ENCODE measurements around the gene MAZ.

DNA sequence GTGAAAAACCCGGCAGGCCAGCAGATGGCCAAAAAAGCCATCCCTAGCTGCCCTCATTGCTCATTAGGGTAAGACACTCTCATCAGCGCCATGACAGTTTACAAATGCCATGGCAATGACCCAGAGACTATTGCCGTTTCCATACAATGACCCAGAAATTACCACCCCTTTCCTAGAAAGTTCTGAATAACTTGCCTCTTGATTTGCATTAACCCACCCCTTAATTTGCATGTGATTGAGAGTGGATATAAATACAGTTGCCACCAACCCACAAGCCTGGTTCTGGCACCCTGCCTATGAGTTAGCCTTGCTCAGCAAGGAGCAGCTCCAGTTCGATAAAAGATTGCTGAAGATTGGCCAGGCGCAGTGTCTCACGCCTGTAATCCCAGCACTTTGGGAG, 44.4 kb upstream of the MAZ start:
- TF ChIP-seq EZH2 (IDR thresholded peaks at IDR 0.05; ENCODE audit: insufficient read depth, poor library complexity, severe bottlenecking) (no peak), EZH2phosphoT487 (IDR thresholded peaks at IDR 0.05; ENCODE audit: insufficient read depth, low read depth) (no peak)

All from GM23248 (cell line).